GM12873 (cell line): Measurements from ENCODE around the gene GPR132.

Source experiments
- CTCF ChIP-seq: IDR thresholded peaks from 2 replicates; pipeline ENCODE4 v1.5.1; 2012; ENCODE audit warnings: low read depth, mild to moderate bottlenecking, moderate library complexity, low read length, control low read depth; ENCODE audit not compliant: insufficient read depth; ENCODE audit errors: missing control alignments

The GPR132 gene

DNA sequence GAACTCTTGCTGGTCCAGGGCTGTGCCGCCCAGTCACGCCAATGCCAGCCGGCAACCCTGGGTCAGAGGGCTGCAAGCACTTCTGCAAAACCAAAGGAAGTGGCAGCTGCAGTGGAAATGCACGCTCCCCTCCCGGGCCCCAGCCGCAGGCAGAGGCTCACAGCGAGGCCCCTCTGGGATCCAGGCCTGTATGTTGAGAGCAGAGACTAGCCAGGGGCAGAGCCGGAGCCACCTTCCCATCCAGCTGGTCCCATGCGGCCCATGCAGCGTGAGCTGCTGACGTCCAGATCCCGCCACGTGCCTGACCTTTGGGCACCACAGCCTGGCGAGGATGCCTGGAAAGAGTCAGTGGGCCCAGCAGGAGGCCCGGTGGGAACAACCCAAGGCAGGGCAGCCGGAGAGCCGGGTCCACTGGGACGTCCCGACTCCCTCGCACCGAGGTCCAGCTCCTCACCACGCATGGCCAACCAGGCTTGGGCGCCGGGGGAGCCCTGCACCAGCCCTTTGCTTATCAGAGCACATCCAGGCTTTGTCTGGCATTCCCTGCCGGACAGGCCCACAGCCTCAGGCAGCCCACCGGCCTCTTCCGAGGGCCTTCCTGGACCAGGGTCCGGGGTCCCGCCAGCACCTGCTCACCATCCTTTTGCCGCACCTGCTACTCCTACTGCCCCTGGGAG lies 4.3 kb downstream of the GPR132 start:
- TF ChIP-seq CTCF, result no peak

DNA sequence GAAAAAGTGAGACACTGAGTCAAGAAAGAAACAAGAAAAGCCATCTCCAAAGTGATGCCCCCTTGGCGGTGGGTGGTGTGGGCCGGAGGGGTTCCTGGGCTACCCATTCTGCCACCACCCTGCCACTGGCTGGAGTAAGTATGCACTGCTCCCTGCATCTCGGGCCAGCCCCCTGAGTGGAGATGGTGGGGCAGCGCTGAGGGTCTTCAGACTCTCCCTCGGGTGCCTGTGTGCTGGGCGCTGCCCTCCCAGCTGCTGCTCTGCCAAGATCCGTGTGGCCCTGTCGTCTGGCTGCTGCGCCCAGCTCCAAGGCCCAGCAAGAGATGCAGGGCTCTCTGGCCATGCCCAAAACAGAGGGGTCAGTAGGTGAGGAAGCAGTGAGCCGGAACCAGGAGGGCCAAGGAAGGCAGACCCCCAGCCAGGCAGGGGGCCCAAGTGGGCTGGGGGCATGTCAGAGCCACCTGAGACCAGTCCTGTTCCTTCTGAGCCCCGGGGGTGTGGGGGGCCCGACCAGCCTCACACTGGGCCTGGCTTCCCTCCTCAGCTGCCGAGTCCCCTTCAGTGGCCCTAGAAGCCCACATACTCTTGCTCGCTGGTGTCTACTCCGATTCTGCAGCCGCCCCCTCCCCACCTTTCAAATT lies 5.2 kb downstream of the GPR132 start:
- TF ChIP-seq CTCF, result no peak

- no peak for TF ChIP-seq CTCF
These were observed 6.0 kb downstream of the GPR132 start for GRCh38 chr14:105059035-105059924.

DNA sequence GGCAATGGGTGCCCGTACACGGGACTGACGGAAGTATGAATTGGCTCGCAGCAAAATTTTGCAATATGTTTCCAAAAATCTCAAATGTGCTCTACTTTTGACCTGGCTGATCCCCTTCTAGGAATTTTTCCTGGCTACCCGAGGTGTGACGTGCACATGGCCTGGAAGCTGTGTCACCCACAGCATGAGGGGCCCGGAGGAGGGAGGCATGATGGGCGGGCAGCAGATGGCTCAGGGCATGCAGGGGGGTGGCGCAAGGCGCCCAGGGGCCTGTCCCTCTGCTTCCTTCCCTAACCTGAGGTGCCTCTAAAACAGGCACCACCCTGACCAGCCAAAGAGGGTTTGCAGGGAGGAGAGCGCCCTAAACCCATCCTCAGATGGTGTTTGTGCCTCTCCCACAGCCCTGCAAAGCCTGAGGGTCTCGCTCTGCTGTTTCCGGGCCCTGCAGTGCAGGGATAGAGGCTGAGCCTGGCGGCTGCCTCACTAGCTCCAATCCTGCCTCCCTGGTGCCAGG lies 6.7 kb downstream of the GPR132 start:
- no peak for TF ChIP-seq CTCF

- TF ChIP-seq CTCF, result no peak
These were observed 8.9 kb downstream of the GPR132 start for GRCh38 chr14:105056303-105056831.

- no peak for TF ChIP-seq CTCF
These were observed 9.4 kb downstream of the GPR132 start for GRCh38 chr14:105055736-105056302.
